C4-2B (cell line): ENCODE measurements around the gene IL23R.

ENCODE experiments used
- H3K27ac ChIP-seq: fragments of 450-650 bp; 2 replicates; pipeline ENCODE4 v1.5.1; 2017
- ZFX ChIP-seq: fragments of 450-650 bp; IDR thresholded peaks from 2 replicates; pipeline ENCODE4 v1.6.1; 2017
- TF ChIP-seq, protein P1 (sequence below): fragments of 450-650 bp; conservative IDR thresholded peaks from 2 replicates; pipeline ENCODE4 v1.5.1; 2017; ENCODE audit warnings: mild to moderate bottlenecking

Gene IL23R

DNA sequence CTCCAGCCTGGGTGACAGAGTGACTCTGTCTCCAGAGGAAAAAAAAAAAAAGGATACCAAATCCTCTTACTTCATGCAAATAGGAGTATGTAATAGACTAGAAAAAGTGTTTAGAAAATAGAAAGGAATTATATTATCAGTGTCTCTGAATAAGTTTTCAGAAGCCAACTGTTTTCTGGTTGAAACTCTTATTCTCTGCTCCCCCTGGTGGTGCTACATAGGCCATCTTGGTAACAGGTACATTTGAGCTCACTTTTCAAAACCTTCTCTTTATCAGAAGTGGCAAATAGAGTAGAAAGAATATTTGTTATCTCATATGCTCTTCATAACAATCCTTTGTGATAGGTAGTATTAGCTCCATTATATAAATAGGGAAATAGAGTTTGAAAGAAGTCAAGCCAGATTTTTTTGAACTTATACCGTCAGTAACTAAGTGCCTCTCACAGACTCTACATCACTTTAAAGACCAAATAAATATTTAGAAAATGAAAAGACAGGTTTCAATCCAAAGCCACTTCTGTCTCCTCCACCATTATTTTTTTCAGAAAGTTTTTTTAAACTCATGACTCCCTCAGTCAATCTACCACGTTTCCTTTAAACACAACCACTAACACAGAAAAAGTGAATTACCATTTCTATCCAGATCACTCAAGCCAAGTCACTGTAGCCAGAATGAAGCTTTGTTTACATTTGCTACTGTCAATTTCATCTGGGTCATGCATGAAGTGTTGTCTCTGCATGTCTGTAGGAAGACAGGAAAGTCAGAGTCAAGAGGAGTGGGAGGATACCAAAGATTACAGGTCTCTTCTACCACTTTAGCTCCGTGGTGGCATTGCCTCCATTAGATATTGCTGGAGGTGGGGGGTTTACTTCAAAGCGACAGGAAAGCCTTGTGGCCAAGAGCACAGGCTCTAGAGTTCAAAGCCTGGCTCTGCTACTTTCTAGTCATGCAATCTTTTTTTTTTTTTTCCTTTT, 45.6 kb downstream of the IL23R start:
- TF ChIP-seq, protein P1, sequence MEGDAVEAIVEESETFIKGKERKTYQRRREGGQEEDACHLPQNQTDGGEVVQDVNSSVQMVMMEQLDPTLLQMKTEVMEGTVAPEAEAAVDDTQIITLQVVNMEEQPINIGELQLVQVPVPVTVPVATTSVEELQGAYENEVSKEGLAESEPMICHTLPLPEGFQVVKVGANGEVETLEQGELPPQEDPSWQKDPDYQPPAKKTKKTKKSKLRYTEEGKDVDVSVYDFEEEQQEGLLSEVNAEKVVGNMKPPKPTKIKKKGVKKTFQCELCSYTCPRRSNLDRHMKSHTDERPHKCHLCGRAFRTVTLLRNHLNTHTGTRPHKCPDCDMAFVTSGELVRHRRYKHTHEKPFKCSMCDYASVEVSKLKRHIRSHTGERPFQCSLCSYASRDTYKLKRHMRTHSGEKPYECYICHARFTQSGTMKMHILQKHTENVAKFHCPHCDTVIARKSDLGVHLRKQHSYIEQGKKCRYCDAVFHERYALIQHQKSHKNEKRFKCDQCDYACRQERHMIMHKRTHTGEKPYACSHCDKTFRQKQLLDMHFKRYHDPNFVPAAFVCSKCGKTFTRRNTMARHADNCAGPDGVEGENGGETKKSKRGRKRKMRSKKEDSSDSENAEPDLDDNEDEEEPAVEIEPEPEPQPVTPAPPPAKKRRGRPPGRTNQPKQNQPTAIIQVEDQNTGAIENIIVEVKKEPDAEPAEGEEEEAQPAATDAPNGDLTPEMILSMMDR: peak; percentile 81
- TF ChIP-seq ZFX: no peak
- no peak overlapping the region for H3K27ac ChIP-seq

DNA sequence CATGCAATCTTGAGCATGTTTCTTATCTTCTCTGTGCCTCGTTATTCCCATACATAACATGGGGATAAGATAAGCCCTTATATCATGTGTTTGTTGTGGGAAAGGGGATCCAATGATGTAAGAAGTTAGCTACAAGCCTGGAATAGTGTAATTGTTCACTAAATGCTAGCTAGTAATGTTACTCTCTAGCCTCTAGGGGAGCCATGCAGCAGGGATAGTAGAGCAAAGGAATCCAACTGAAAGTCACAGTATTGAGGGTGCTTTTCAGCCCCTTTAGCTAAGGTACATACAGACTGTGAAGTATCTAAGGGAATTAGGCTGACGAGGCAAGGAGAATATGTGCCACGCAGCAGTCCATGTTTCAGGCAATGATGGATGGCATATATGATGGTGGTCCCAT, 46.9 kb downstream of the IL23R start:
- no peak overlapping the region for H3K27ac ChIP-seq
- no peak for TF ChIP-seq ZFX
- TF ChIP-seq, protein P1: peak; percentile 79

DNA sequence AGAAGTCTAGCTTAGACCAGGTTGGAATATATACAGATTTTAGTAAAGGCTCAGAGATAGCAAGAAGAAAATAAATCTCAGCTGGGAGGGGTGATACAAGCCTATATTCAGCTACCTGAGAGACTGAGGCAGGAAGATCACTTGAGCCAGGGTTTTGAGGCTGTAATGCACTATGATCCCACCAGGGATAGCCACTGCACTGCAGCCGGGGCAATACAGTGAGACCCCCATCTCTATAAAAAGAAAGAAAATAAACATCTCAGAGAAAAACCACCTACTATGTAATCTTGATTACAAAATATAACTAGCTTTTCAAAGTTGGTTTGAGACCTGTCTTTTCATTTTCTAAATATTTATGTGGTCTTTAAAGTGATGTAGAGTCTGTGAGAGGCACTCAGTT, 47.7 kb downstream of the IL23R start:
- H3K27ac ChIP-seq: no peak overlapping the region
- TF ChIP-seq, protein P1: no peak
- TF ChIP-seq ZFX: no peak

DNA sequence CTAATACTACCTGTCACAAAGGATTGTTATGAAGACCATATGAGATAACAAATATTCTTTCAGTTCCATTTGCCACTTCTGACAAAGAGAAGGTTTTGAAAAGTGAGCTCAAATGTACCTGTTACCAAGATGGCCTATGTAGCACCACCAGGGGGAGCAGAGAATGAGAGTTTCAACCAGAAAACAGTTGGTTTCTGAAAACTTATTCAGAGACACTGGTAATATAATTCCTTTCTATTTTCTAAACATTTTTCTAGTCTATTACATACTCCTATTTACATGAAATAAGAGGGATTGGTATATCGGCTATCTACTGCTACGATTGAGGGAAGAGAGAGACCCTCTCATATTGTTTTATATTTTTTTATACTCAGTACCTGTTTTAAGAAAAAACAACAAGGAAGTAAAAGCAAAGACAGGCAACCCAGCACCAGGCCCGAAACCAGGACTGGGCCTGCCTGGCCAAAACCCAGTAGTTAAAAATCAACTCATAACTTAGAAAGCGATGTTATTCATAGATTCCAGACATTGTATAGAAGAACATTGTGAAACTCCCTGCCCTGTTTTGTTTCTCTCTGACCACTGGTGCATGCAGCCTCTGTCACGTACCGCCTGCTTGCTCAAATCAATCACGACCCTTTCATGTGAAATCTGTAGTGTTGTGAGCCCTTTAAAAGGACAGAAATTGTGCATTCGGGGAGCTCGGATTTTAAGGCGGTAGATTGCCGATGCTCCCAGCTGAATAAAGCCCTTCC, 48.3 kb downstream of the IL23R start:
- no peak for TF ChIP-seq ZFX
- TF ChIP-seq, protein P1: peak; percentile 68
- H3K27ac ChIP-seq: no peak overlapping the region

DNA sequence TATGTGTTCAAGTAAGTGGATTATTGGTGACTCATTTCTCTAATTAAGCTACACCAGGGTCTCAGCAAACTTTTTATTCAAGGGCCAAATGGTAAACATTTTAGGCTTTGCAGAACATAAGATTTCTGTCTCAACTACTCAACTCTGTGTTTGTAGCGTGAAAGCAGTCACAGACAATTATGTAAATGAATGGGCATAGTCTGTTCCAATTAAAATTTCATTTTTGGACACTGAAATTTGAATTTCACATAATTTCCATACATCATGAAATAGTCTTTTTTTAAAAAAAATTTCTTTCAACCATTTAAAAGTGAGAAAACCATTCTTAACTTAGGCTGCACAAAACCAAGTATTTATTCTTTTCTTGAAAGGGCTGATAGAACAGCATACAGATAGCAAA, 50.1 kb downstream of the IL23R start:
- no peak for TF ChIP-seq ZFX
- H3K27ac ChIP-seq: no peak overlapping the region

DNA sequence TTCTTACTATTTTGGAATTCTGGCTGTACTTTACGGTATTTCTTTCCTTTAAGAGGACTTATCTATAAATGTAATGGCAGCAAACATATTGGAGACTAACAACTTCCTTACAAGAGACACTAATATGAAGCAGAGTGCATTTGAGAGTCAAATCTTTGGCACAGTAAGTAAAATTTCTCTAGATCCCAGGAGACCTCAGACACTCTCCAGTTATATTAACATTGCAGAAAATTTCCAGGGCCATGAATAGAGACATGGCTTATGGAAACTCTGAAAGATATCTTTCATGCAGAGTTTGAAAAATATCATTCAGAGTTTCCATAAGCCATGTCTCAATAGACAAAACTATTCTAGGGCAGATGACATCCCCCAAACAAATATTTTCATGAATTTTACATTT, 51.2 kb downstream of the IL23R start:
- TF ChIP-seq, protein P1: no peak
- TF ChIP-seq ZFX: no peak
- no peak overlapping the region for H3K27ac ChIP-seq

DNA sequence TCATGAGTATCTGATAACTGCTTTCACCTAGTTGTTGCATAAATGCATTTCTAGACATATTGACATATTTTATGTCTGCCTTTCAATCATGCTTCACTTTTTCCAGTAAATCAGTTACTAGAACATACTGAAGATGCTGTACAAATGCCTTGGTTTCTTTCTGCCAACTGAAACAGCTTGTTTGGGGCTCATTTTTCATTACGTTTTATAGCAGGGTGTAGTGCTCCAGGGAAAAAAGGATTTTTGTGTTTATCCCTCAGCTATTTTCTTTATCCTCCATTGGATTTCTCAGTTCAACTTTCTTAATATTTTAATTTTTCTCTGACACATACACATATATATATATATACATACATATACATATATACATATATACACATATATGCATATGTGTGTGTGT, 51.7 kb downstream of the IL23R start:
- H3K27ac ChIP-seq: no peak overlapping the region
- TF ChIP-seq, protein P1: no peak
- no peak for TF ChIP-seq ZFX
